Activated CD4-positive, alpha-beta T cell treated with anti-CD3 and anti-CD28 coated beads, Interleukin-2, amount 10 ng/mL, durations not matched to agents 7 days and 5 days (primary cell): Measurements from ENCODE around the gene LAPTM4A. TPM values are rescaled to one million over a fixed set of nuclear protein-coding genes. Genes with fewer than 3 reads are reported as not detected.
"Not testable (repeated sequence)": the region's sequence is repeated elsewhere in the genome, so short reads cannot be mapped to it uniquely, and the experiment has no call there.

Source experiments
- CTCF ChIA-PET: fragments of 350-600 bp; sonication (Branson Sonifier 250); formaldehyde crosslinking; loops from one replicate; lab custom pipeline; 2021; ENCODE audit warnings: antibody characterized with exemption; lab: Charles Lee
- POLR2A ChIA-PET: fragments of 350-600 bp; sonication (Branson Sonifier 250); formaldehyde crosslinking; loops from one replicate; lab custom pipeline; 2021; ENCODE audit warnings: antibody characterized with exemption; lab: Charles Lee
- DNase-seq: peaks from one replicate; pipeline ENCODE4 v3.0.0-alpha.2; 2020
- H3K27ac Mint-ChIP-seq: one replicate; pipeline ENCODE4 v1.8.0; 2021; ENCODE audit warnings: mild to moderate bottlenecking, moderate library complexity, mixed read lengths
- H3K27me3 Mint-ChIP-seq: one replicate; pipeline ENCODE4 v1.8.0; 2021; ENCODE audit warnings: mixed read lengths
- H3K36me3 Mint-ChIP-seq: one replicate; pipeline ENCODE4 v1.8.0; 2021; ENCODE audit warnings: low read depth, mixed read lengths
- H3K4me1 Mint-ChIP-seq: one replicate; pipeline ENCODE4 v1.8.0; 2021; ENCODE audit warnings: mixed read lengths
- H3K4me3 Mint-ChIP-seq: one replicate; pipeline ENCODE4 v1.8.0; 2021; ENCODE audit warnings: mild to moderate bottlenecking, moderate library complexity, mixed read lengths
- H3K9me3 Mint-ChIP-seq: one replicate; pipeline ENCODE4 v1.8.0; 2021; ENCODE audit warnings: mixed read lengths
- total RNA-seq, 2 experiments: library from RNA; stranded (reverse); gene quantifications; one replicate each; pipeline ENCODE4 v1.2.3, GENCODE V29; 2021

The LAPTM4A gene
- total RNA-seq, 2 experiments from 2014 or later, result 26.3 to 52.1 TPM

GRCh38 chr2:20089715-20090464 is 38.5 kb upstream of the LAPTM4A start:
- Mint-ChIP-seq H3K36me3 (no peaks in the 10 kb centered on the region), H3K9me3 (no peaks in the 10 kb centered on the region), H3K4me1 (no peaks in the 10 kb centered on the region), H3K27ac (no peak overlapping the region), H3K27me3 (peaks cover 4% of the 10 kb centered on the region), H3K4me3 (no peak overlapping the region)
- POLR2A ChIA-PET, result no interaction called here
- DNase-seq, result no peak
- CTCF ChIA-PET, result interaction anchor here (0.7 to 1.6 kb wide), 3 partner anchors 33 to 204 kb away, joined by 3 to 7 read pairs (median 3); no protein-coding TSS in a partner anchor

GRCh38 chr2:20085909-20086308 is 34.5 kb upstream of the LAPTM4A start:
- H3K27ac Mint-ChIP-seq, H3K4me1 Mint-ChIP-seq, H3K27me3 Mint-ChIP-seq, DNase-seq, CTCF ChIA-PET, H3K4me3 Mint-ChIP-seq, H3K9me3 Mint-ChIP-seq, H3K36me3 Mint-ChIP-seq, POLR2A ChIA-PET: not testable (repeated sequence)

DNA sequence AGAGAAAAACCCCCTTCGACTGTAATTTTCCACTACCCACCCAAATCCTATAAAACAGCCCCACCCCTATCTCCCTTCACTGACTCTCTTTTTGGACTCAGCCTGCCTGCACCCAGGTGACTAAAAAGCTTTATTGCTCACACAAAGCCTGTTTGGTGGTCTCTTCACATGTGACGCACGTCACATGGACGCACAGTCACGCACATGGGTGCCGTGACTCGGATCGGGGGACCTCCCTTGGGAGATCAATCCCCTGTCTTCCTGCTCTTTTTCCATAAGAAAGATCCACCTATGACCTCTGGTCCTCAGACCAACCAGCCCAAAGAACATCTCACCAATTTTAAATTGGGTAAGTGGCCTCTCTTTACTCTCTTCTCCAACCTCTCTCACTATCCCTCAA is 31.4 kb upstream of the LAPTM4A start:
- POLR2A ChIA-PET, result not testable (repeated sequence)

DNA sequence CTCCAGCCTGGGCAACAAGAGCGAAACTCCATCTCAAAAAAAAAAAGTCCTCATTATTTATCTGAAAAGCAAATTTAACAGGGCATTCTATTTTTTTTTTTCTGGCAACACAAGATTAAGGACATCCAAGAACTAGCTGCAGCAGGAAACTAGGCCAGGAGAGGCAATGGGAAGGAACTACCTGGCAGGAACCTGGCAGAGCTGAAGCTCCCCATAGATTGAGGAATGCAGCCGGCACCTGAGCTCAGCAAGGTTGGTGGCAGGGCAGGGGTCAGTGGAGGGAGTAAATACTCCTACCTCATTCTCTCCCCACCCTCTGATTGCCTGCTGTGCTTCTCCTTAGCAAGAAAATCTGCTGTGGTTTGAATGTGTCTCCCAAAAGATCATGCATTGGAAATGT is 30.4 kb upstream of the LAPTM4A start:
- no peak for DNase-seq
- no peak overlapping the region for H3K27ac Mint-ChIP-seq
- CTCF ChIA-PET, result interaction anchor here (0.5 kb wide), 1 partner anchor 10 kb away, joined by 3 read pairs; no protein-coding TSS in a partner anchor
- H3K9me3 Mint-ChIP-seq, result no peaks in the 10 kb centered on the region
- POLR2A ChIA-PET, result no interaction called here
- H3K4me1 Mint-ChIP-seq, result no peaks in the 10 kb centered on the region
- H3K4me3 Mint-ChIP-seq, result no peak overlapping the region
- no peaks in the 10 kb centered on the region for H3K36me3 Mint-ChIP-seq
- H3K27me3 Mint-ChIP-seq, result peaks cover 7% of the 10 kb centered on the region

More for the DNA sequence above, 31.4 kb upstream of the LAPTM4A start:
- CTCF ChIA-PET, H3K27ac Mint-ChIP-seq, H3K9me3 Mint-ChIP-seq, H3K4me3 Mint-ChIP-seq, DNase-seq, H3K4me1 Mint-ChIP-seq, H3K27me3 Mint-ChIP-seq, H3K36me3 Mint-ChIP-seq: not testable (repeated sequence)

- Mint-ChIP-seq H3K36me3 (no peaks in the 10 kb centered on the region), H3K27me3 (peaks cover 7% of the 10 kb centered on the region), H3K9me3 (no peaks in the 10 kb centered on the region), H3K27ac (no peak overlapping the region), H3K4me3 (no peak overlapping the region), H3K4me1 (no peaks in the 10 kb centered on the region)
- ChIA-PET CTCF (no interaction called here), POLR2A (no interaction called here)
- DNase-seq, result no peak
These were observed 29.5 kb upstream of the LAPTM4A start for GRCh38 chr2:20080839-20081415.

GRCh38 chr2:20080428-20080827 is 29.0 kb upstream of the LAPTM4A start:
- peaks cover 7% of the 10 kb centered on the region for H3K27me3 Mint-ChIP-seq
- CTCF ChIA-PET, result no interaction called here
- H3K36me3 Mint-ChIP-seq, result no peaks in the 10 kb centered on the region
- H3K4me1 Mint-ChIP-seq, result no peaks in the 10 kb centered on the region
- no peak for DNase-seq
- H3K27ac Mint-ChIP-seq, result no peak overlapping the region
- POLR2A ChIA-PET, result no interaction called here
- H3K4me3 Mint-ChIP-seq, result no peak overlapping the region
- no peaks in the 10 kb centered on the region for H3K9me3 Mint-ChIP-seq

- H3K4me3 Mint-ChIP-seq, result no peak overlapping the region
- ChIA-PET POLR2A (no interaction called here), CTCF (no interaction called here)
- DNase-seq, result no peak
- H3K36me3 Mint-ChIP-seq, result no peaks in the 10 kb centered on the region
- no peaks in the 10 kb centered on the region for H3K4me1 Mint-ChIP-seq
- no peak overlapping the region for H3K27ac Mint-ChIP-seq
- H3K9me3 Mint-ChIP-seq, result no peaks in the 10 kb centered on the region
- H3K27me3 Mint-ChIP-seq, result peaks cover 7% of the 10 kb centered on the region
These were observed 28.2 kb upstream of the LAPTM4A start for GRCh38 chr2:20079546-20080115.

GRCh38 chr2:20077411-20077940 is 26.0 kb upstream of the LAPTM4A start:
- no peaks in the 10 kb centered on the region for H3K9me3 Mint-ChIP-seq
- H3K4me1 Mint-ChIP-seq, result no peaks in the 10 kb centered on the region
- peaks cover 12% of the 10 kb centered on the region for H3K27me3 Mint-ChIP-seq
- no peaks in the 10 kb centered on the region for H3K36me3 Mint-ChIP-seq
- H3K27ac Mint-ChIP-seq, result no peak overlapping the region
- no peak overlapping the region for H3K4me3 Mint-ChIP-seq
- POLR2A ChIA-PET, result no interaction called here
- no peak for DNase-seq
- CTCF ChIA-PET, result no interaction called here

- ChIA-PET CTCF (no interaction called here), POLR2A (no interaction called here)
- H3K36me3 Mint-ChIP-seq, result no peaks in the 10 kb centered on the region
- no peaks in the 10 kb centered on the region for H3K9me3 Mint-ChIP-seq
- DNase-seq, result no peak
- H3K27ac Mint-ChIP-seq, result no peak overlapping the region
- no peaks in the 10 kb centered on the region for H3K4me1 Mint-ChIP-seq
- no peak overlapping the region for H3K4me3 Mint-ChIP-seq
- H3K27me3 Mint-ChIP-seq, result peaks cover 12% of the 10 kb centered on the region
These were observed 25.3 kb upstream of the LAPTM4A start for GRCh38 chr2:20076757-20077156.

DNA sequence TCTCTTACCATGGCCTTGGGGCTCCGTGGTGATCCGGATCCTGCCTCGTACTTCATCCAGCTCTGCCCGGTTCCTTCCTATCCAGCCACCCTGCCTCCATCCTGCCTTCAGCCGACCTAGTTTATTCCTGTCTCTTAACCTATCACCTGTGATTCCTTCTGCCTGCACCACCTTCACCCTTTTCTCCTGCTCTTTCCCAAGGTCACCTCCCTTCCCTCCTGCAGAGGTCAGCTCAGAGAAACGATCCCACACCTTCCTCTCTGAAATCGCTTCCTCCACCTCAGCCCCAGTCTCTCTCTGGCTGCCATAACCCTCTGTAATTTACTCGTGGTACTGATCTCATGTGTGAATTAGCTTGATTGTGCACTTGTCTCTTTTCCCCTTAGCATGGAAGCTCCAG is 23.5 kb upstream of the LAPTM4A start:
- Mint-ChIP-seq H3K4me3 (no peak overlapping the region), H3K9me3 (no peaks in the 10 kb centered on the region), H3K36me3 (no peaks in the 10 kb centered on the region), H3K4me1 (no peaks in the 10 kb centered on the region), H3K27ac (no peak overlapping the region), H3K27me3 (peaks cover 12% of the 10 kb centered on the region)
- POLR2A ChIA-PET, result no interaction called here
- CTCF ChIA-PET, result interaction anchor here (0.7 kb wide), 1 partner anchor 14 kb away, joined by 3 read pairs; no protein-coding TSS in a partner anchor
- DNase-seq, result no peak

- H3K36me3 Mint-ChIP-seq, H3K9me3 Mint-ChIP-seq, POLR2A ChIA-PET: not testable (repeated sequence)
These were observed 22.7 kb upstream of the LAPTM4A start for GRCh38 chr2:20074046-20074648.

GRCh38 chr2:20073460-20073859 is 22.0 kb upstream of the LAPTM4A start:
- Mint-ChIP-seq H3K27ac (no peak overlapping the region), H3K36me3 (no peaks in the 10 kb centered on the region), H3K4me1 (no peaks in the 10 kb centered on the region), H3K9me3 (no peaks in the 10 kb centered on the region), H3K4me3 (no peak overlapping the region), H3K27me3 (peaks cover 11% of the 10 kb centered on the region)
- ChIA-PET CTCF (no interaction called here), POLR2A (no interaction called here)
- DNase-seq, result no peak

More at GRCh38 chr2:20074046-20074648, 22.7 kb upstream of the LAPTM4A start:
- peaks cover 12% of the 10 kb centered on the region for H3K27me3 Mint-ChIP-seq
- H3K4me3 Mint-ChIP-seq, H3K27ac Mint-ChIP-seq, DNase-seq, H3K4me1 Mint-ChIP-seq: not testable (repeated sequence)
- CTCF ChIA-PET, result interaction anchor here (0.7 kb wide), 1 partner anchor 13 kb away, joined by 3 read pairs; no protein-coding TSS in a partner anchor
